Fibroblast of skin of back (primary cell): ENCODE data around the gene SLC25A41.
"Not testable (repeated sequence)": the region's sequence is repeated elsewhere in the genome, so short reads cannot be mapped to it uniquely, and the experiment has no call there.

ENCODE experiments used
- DNase-seq: peaks from one replicate; pipeline ENCODE4 v3.0.0-alpha.2; 2013

Gene SLC25A41

GRCh38 chr19:6406401-6406800 is 27.2 kb downstream of the SLC25A41 start:
- no peak for DNase-seq

- DNase-seq, result peak; percentile 54
Observed at GRCh38 chr19:6402837-6403608, 30.5 kb downstream of the SLC25A41 start.

DNA sequence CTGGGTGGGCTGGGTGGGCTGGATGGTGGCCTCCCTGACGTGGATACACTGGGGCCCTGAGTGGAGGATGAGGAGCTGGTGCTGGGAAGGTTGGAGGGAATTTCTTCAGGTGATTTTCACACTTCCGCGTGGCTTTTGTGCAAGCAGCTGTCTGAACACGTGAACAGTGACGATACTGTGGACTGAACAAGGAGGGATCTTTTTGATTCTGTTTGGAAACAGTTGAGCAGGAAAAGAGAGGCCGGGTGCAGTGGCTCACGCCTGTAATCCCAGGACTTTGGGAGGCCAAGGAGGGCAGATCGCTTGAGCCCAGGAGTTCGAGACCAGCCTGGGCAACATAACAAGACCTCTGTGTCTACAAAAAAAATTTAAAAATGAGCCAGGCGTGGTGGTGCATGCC is 31.5 kb downstream of the SLC25A41 start:
- no peak for DNase-seq

DNA sequence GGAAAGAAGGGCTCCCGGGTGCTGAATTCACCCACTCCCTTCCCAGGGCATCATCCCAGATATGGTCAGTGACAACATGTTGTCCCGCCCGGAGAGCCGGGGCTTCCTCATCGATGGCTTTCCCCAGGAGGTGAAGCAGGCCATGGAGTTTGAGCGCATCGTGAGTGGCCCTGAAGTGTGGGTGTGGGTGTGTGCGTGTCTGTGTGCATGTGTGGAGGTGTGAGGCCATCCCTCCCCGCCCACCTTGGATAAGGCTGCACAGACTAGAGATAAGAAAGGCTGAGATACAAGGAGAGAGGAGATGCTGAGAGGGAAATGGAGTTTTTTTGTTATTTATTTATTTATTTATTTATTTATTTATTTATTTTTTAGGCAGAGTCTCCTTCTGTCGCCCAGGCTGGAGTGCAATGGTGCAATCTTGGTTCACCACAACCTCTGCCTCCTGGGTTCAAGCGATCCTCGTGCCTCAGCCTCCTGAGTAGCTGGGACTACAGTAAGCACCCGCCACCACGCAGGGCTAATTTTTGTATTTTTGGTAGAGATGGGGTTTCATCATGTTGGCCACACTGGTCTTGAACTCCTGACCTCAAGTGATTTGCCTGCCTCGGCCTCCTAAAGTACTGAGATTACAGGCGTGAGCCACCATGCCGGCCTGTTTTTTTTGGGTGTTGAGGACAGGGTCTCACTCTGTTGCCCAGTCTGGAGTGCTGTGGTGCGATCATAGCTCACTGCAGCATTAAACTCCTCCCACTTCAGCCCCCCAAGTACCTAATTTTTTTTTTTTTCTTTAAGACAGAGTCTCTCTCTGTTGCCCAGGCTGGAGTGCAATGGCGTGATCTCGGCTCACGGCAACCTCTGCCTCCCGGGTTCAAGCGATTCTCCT is 33.3 kb downstream of the SLC25A41 start:
- not testable (repeated sequence) for DNase-seq

- DNase-seq, result no peak
Observed at GRCh38 chr19:6396305-6396704, 37.3 kb downstream of the SLC25A41 start.

GRCh38 chr19:6394831-6395230 is 38.7 kb downstream of the SLC25A41 start:
- DNase-seq, result no peak

GRCh38 chr19:6393983-6394412 is 39.6 kb downstream of the SLC25A41 start:
- no peak for DNase-seq

DNA sequence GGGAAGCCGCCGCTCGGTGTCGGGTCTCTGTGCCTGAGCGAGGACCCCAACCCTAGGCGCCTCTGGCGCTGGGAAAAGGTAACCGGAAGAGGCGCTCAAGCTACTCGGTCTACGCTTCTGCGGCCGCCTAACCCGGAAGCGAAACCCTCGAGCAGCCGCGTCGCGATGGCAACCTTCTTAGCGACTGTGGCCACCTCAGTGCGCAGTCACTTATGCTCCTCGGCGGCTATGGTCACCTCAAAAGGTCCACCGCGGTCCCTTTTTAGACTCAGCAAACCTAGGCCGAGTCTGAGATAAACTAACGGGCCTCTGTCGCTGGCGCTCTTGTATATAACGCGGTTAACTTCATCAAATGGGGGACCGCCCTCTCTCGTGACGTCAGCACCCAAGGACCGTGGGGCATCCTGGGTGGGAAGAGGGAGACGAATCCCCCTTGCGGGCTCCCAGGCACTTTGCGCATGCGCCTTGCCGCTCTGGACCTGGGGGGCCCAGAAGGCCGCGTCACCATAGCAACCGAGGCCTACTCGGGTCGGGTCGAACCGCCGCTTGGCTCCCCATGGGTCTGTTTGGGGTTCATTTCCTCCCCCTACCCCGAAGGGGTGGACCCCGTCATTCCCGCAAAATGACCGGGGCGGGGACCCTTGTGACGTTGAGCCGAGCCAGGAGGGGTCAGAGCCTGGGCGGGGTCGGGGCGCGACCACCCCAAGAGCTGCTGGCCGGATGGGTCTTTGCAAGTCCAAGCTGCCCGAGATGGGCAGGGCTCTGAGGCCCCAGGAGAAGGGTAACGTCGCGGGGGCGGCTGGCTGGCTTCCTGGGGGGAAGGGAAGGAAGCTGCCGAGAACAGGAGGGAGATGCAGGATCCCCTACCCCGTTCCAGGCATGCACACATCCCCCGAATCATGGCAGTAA is 40.2 kb downstream of the SLC25A41 start, which contains the start of gene GTF2F1:
GTF2F1 (minus strand) TSS at position 91 of the 909 bp plus-strand sequence. CDS start 169 bp downstream, outside the sequence.
- DNase-seq, result peak; percentile 96

GRCh38 chr19:6392221-6393073 is 41.1 kb downstream of the SLC25A41 start:
- no peak for DNase-seq

- no peak for DNase-seq
Observed at GRCh38 chr19:6387372-6387771, 46.2 kb downstream of the SLC25A41 start.

GRCh38 chr19:6384381-6384780 is 49.2 kb downstream of the SLC25A41 start:
- DNase-seq, result no peak

DNA sequence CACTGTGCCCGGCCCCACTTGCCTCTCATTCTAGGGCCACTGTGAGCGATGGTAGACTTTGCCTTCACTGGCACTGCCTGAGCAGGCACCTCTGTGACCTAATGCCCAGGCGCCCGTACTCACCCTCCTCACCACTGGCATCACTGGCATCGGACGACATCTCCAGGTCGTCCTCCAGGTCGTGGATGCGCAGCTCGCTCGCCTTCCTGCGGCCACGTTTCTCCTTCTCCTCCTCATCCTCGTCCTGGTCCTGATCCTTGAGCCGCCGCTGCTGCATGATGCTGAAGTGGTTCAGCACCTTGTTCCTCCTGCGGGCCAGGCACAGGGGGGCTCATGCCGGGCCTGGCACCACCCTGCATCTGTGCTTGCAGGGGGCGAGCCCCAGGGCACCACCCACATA is 50.4 kb downstream of the SLC25A41 start:
- no peak for DNase-seq

GRCh38 chr19:6381030-6381750 is 52.4 kb downstream of the SLC25A41 start:
- no peak for DNase-seq

- DNase-seq, result no peak
Observed at GRCh38 chr19:6379744-6380143, 53.8 kb downstream of the SLC25A41 start.

DNA sequence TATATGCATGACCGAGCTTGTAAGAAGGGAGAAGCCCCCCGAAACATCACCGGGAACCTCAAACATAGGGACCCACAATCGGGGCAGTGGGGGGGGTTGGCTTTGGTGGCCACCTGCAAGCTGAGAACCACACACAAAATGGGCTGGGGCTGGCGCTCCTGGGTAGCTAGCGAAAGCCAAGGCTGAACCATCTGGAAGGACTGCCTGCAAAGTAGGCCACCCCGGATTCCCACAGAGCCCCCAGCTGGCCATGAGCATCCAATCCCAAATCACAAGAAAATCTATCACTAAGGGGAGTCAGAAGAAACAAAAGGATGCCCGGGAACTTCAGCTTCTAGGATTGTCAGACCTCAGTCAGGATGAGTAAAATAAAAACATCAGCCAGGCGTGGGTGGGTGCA is 55.1 kb downstream of the SLC25A41 start:
- no peak for DNase-seq

DNA sequence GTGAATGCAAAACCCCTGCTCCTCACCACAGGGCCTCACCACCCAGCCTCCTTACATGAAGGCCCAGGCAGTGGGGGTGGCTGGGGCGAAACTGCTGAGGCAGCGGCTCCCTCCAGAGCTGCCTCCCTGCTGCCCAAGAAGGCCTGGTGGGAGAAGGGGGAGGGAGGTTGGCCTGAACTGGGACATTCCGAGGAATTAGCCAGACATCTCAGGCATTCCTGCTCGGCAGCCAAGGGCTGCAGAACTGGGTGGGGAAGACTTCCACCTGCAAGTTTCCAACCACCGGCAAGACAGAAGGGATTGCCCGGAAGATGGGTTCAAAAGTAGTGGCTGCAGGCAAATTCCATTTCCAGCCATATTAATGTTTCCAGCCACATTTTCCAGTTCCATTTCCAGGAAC is 55.5 kb downstream of the SLC25A41 start:
- peak; percentile 74 for DNase-seq

- no peak for DNase-seq
Observed at GRCh38 chr19:6376512-6377190, 56.9 kb downstream of the SLC25A41 start.
